HG03457 (cell line): Measurements from ENCODE around the gene MEGF8.

ENCODE experiments used
- ATAC-seq: cut with Tn5 transposase; IDR thresholded peaks from one replicate; pipeline ENCODE4 v1.9.1; 2021; ENCODE audit warnings: moderate number of reproducible peaks; ENCODE audit not compliant: unreplicated experiment

Gene MEGF8

GRCh38 chr19:42303101-42303464, 22.4 kb upstream of the MEGF8 start:
- ATAC-seq = no peak

- no peak for ATAC-seq
Observed at GRCh38 chr19:42303876-42304275, 21.6 kb upstream of the MEGF8 start.

GRCh38 chr19:42306646-42307045, 18.8 kb upstream of the MEGF8 start:
- ATAC-seq = no peak

- no peak for ATAC-seq
Observed at GRCh38 chr19:42309686-42310085, 15.7 kb upstream of the MEGF8 start.

- no peak for ATAC-seq
Observed at GRCh38 chr19:42311657-42312056, 13.8 kb upstream of the MEGF8 start.

- ATAC-seq = no peak
Observed at GRCh38 chr19:42312370-42312769, 13.1 kb upstream of the MEGF8 start.

- no peak for ATAC-seq
Observed at GRCh38 chr19:42313096-42313839, 12.2 kb upstream of the MEGF8 start, which contains the start of gene TMEM145. TSS of gene TMEM145 (plus strand) at chr19:42313309. CDS start at chr19:42313377, 68 bp downstream.

- ATAC-seq = no peak
Observed at GRCh38 chr19:42313840-42314755, 11.3 kb upstream of the MEGF8 start.

- ATAC-seq = no peak
Observed at GRCh38 chr19:42315024-42315423, 10.4 kb upstream of the MEGF8 start.

GRCh38 chr19:42316223-42317211, 8.9 kb upstream of the MEGF8 start:
- no peak for ATAC-seq

GRCh38 chr19:42317535-42317934, 7.9 kb upstream of the MEGF8 start:
- no peak for ATAC-seq

- no peak for ATAC-seq
Observed at GRCh38 chr19:42322305-42322704, 3.1 kb upstream of the MEGF8 start.

- ATAC-seq = no peak
Observed at GRCh38 chr19:42323473-42323851, 2.0 kb upstream of the MEGF8 start.

- ATAC-seq = no peak
Observed at GRCh38 chr19:42323852-42324654, 1.4 kb upstream of the MEGF8 start.

GRCh38 chr19:42324655-42325307, 654 bp upstream of the MEGF8 start:
- no peak for ATAC-seq

- peak; percentile 12 for ATAC-seq
Observed at GRCh38 chr19:42325896-42326771, 699 bp downstream of the MEGF8 start.

GRCh38 chr19:42326969-42327368, 1.5 kb downstream of the MEGF8 start:
- no peak for ATAC-seq

GRCh38 chr19:42327381-42327780, 1.9 kb downstream of the MEGF8 start:
- ATAC-seq = no peak

GRCh38 chr19:42328106-42328505, 2.7 kb downstream of the MEGF8 start:
- no peak for ATAC-seq
